Upper lobe of left lung (tissue), 4 donors: ENCODE measurements around the gene MKNK2.

ENCODE experiments used
- EP300 ChIP-seq, 4 donors: sonication (generic); formaldehyde crosslinking; IDR thresholded peaks; one replicate each; pipeline ENCODE4 v1.5.1; 2017; ENCODE audit warnings: antibody characterized with exemption in 4 of 4, control low read depth in 2 of 4
- POLR2A ChIP-seq, 4 donors: fragments of 450-650 bp; IDR thresholded peaks; one replicate each; pipeline ENCODE4 v1.5.1; 2016 to 2017; ENCODE audit warnings: antibody characterized with exemption in 4 of 4, mild to moderate bottlenecking in 2 of 4
- POLR2AphosphoS5 ChIP-seq, 2 donors: sonication (generic); formaldehyde crosslinking; IDR thresholded peaks; one replicate each; pipeline ENCODE4 v1.5.1; 2017; ENCODE audit warnings: antibody characterized with exemption in 2 of 2
- TF ChIP-seq, protein P1 (sequence below), 6 experiments: fragments of 450-650 bp in 4 of 6; fragments of 200-600 bp in 2 of 6; sonication (generic) in 2 of 6; IDR thresholded peaks; one replicate each; pipeline ENCODE4 v1.5.1; 2016 to 2019; ENCODE audit warnings: antibody characterized with exemption in 6 of 6

DNA sequence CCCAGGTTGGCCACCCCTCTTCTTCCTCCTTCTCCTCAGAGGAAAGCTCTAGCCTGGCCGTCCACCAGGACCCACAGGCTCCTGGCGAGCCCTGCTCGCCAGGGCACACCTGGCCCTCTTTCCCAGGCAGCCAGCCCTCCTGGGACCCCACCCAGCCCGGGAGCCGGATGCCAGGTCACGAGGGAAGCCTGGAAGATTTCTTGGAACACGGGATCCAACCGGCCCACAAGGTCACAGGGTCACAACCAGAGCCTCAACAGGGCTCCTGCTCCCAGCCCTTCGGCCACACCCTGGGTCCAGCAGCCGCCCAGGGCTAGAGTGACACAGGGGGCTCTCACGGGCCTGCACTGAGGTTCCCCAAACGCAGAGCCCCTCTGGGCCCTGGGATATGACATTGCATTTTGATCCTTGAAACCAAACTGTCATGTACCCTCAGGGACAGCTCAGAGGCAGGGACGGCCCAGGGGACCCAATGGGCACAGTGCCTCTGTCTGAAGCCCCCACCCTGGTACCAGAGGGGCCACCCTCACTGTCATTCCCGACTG is 5.5 kb downstream of the MKNK2 start:
- TF ChIP-seq EP300 (IDR thresholded peaks at IDR 0.05) (no peak), POLR2A (IDR thresholded peaks at IDR 0.05) (no peak), POLR2AphosphoS5 (IDR thresholded peaks at IDR 0.05) (no peak)
- TF ChIP-seq, protein P1, sequence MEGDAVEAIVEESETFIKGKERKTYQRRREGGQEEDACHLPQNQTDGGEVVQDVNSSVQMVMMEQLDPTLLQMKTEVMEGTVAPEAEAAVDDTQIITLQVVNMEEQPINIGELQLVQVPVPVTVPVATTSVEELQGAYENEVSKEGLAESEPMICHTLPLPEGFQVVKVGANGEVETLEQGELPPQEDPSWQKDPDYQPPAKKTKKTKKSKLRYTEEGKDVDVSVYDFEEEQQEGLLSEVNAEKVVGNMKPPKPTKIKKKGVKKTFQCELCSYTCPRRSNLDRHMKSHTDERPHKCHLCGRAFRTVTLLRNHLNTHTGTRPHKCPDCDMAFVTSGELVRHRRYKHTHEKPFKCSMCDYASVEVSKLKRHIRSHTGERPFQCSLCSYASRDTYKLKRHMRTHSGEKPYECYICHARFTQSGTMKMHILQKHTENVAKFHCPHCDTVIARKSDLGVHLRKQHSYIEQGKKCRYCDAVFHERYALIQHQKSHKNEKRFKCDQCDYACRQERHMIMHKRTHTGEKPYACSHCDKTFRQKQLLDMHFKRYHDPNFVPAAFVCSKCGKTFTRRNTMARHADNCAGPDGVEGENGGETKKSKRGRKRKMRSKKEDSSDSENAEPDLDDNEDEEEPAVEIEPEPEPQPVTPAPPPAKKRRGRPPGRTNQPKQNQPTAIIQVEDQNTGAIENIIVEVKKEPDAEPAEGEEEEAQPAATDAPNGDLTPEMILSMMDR (IDR thresholded peaks at IDR 0.05), result no peak
